Dendritic cell treated with granulocyte-macrophage colony-stimulating factor and Interleukin-4, amounts not matched to agents 40 ng/mL and 50 ng/mL, for 4 days (primary cell): ENCODE results near the gene PRKN.
"Not testable (repeated sequence)": the region's sequence is repeated elsewhere in the genome, so short reads cannot be mapped to it uniquely, and the experiment has no call there.

Experiments used
- H3K27ac Mint-ChIP-seq: one replicate; pipeline ENCODE4 v1.8.0; 2022; ENCODE audit warnings: mild to moderate bottlenecking, mixed read lengths
- H3K27me3 Mint-ChIP-seq: one replicate; pipeline ENCODE4 v1.8.0; 2022; ENCODE audit warnings: mild to moderate bottlenecking, mixed read lengths
- H3K36me3 Mint-ChIP-seq: one replicate; pipeline ENCODE4 v1.8.0; 2022; ENCODE audit warnings: low read depth, mixed read lengths
- H3K4me1 Mint-ChIP-seq: one replicate; pipeline ENCODE4 v1.8.0; 2022; ENCODE audit warnings: low read depth, mixed read lengths
- H3K4me3 Mint-ChIP-seq: one replicate; pipeline ENCODE4 v1.8.0; 2022; ENCODE audit warnings: mild to moderate bottlenecking, moderate library complexity, mixed read lengths
- H3K9me3 Mint-ChIP-seq: one replicate; pipeline ENCODE4 v1.8.0; 2022; ENCODE audit warnings: mixed read lengths
- intact Hi-C: fragments of 100-400 bp; cut with micrococcal nuclease; formaldehyde crosslinking; loops from one replicate; pipeline ENCODE4 v1.15.0; 2022

Gene PRKN

DNA sequence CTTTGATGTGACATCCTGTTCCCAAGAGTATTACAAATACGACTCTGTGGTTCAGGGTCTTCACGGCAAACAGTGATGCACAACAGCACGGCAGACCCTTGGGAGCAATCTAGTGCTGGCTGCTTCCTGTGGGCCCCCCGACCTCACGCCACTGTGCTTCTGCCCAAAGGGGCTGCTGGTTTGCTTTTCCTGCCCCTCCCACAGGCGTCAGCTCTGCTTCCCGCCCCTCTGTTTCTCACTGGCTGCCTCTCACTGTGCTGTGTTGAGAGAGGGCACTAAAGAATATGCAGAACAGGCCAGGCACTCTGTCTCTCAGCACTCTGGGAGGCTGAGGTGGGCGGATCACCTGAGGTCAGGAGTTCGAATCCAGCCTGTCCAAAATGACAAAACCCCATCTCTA is 899.2 kb downstream of the PRKN start:
- no peaks in the 10 kb centered on the region for H3K9me3 Mint-ChIP-seq
- H3K27me3 Mint-ChIP-seq, result no peaks in the 10 kb centered on the region
- intact Hi-C loops, result no loop called here
- no peaks in the 10 kb centered on the region for H3K36me3 Mint-ChIP-seq
- H3K4me3 Mint-ChIP-seq, result no peak overlapping the region
- H3K27ac Mint-ChIP-seq, result no peak overlapping the region
- no peaks in the 10 kb centered on the region for H3K4me1 Mint-ChIP-seq

DNA sequence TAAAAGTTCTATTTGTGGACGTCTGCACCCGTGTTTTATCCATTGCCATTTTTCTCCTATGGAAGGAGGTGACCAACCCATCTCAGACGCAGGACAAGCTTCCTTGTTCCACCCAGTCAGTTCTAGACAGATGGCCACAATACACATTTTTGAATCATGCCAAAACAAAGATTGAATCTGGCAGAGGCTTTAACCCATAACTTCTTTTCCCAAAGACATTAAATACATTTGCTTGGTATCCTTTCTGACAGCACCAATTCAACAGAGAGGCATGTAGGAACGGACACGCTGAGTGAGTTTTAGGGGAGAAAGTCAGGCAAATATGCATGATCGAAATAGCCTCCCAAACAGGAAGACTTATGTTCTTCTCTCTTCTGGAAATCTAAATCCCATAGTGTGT is 901.1 kb downstream of the PRKN start:
- no peak overlapping the region for H3K4me3 Mint-ChIP-seq
- H3K36me3 Mint-ChIP-seq, result no peaks in the 10 kb centered on the region
- no peak overlapping the region for H3K27ac Mint-ChIP-seq
- intact Hi-C loops, result no loop called here
- H3K4me1 Mint-ChIP-seq, result no peaks in the 10 kb centered on the region
- no peaks in the 10 kb centered on the region for H3K27me3 Mint-ChIP-seq
- no peaks in the 10 kb centered on the region for H3K9me3 Mint-ChIP-seq

- H3K36me3 Mint-ChIP-seq, H3K27me3 Mint-ChIP-seq, intact Hi-C loops, H3K4me1 Mint-ChIP-seq, H3K27ac Mint-ChIP-seq, H3K4me3 Mint-ChIP-seq, H3K9me3 Mint-ChIP-seq: not testable (repeated sequence)
Observed at GRCh38 chr6:161822204-161822603, 905.4 kb downstream of the PRKN start.

DNA sequence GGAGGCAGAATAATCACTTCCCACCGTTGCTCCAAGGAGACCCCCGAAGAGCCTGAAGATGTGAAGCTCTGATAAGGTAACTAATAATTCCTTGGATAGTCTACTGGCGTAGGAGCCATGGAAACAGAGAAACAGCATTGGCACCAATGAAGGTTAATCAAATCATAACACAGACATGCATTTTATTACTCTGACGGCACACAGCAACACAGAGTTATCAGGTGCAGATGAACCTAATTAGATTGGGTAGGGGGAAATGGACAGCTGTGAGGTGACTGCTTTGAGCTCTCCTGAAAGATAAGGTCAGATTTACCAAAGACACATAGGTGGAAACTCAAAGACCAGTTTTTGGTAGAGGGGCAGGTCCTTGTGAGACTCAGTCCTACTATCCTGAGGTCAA is 909.7 kb downstream of the PRKN start:
- Mint-ChIP-seq H3K4me3 (no peak overlapping the region), H3K4me1 (no peaks in the 10 kb centered on the region), H3K27ac (no peak overlapping the region), H3K36me3 (no peaks in the 10 kb centered on the region), H3K27me3 (no peaks in the 10 kb centered on the region), H3K9me3 (peaks cover 14% of the 10 kb centered on the region)
- intact Hi-C loops, result no loop called here

- intact Hi-C loops, result no loop called here
- no peaks in the 10 kb centered on the region for H3K27me3 Mint-ChIP-seq
- no peaks in the 10 kb centered on the region for H3K36me3 Mint-ChIP-seq
- no peaks in the 10 kb centered on the region for H3K4me1 Mint-ChIP-seq
- no peak overlapping the region for H3K4me3 Mint-ChIP-seq
- H3K27ac Mint-ChIP-seq, result no peak overlapping the region
- H3K9me3 Mint-ChIP-seq, result peaks cover 29% of the 10 kb centered on the region
Observed at GRCh38 chr6:161815965-161816364, 911.6 kb downstream of the PRKN start.

DNA sequence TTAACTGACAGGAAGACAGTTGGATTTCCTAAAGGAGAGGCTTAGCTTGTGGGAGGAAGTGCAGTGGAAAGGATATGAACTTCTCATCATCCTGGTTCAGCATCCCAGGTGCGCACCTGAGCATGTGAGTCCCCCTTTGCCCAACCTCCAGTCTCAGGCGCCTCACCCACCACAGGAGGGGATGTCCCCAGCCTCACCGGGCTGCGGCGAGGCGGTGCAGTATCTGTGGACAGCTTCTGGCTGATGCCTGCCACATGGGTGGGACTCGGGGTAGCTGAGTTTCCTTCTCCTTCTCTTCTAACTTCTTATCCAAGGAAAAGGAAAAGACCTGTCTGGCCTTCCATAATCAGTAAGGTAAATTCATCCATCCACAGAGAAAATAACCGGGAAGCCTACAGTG is 914.4 kb downstream of the PRKN start:
- H3K4me3 Mint-ChIP-seq, result no peak overlapping the region
- H3K27me3 Mint-ChIP-seq, result no peaks in the 10 kb centered on the region
- no peaks in the 10 kb centered on the region for H3K4me1 Mint-ChIP-seq
- H3K9me3 Mint-ChIP-seq, result peaks cover 30% of the 10 kb centered on the region
- H3K36me3 Mint-ChIP-seq, result no peaks in the 10 kb centered on the region
- intact Hi-C loops, result no loop called here
- no peak overlapping the region for H3K27ac Mint-ChIP-seq

DNA sequence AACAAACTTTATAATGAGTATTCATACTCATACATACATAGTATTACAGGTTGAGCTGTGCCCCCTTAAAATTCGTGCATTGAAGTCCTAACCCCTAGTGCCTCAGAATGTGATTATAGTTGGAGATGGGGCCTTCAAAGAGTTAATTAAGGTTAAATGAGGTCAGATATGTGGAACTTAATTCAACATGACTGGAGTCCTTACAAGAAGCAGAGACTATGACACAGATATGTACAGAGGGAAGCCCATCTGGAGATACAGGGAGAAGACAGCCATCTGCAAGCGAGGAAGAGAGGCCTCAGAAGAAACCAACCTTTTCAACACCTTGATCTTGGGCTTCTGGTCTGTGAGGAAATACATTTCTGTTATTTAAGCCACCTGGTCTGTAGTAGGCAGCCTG is 917.6 kb downstream of the PRKN start:
- Mint-ChIP-seq H3K36me3 (no peaks in the 10 kb centered on the region), H3K4me1 (no peaks in the 10 kb centered on the region), H3K9me3 (peaks cover 30% of the 10 kb centered on the region), H3K27me3 (no peaks in the 10 kb centered on the region), H3K27ac (no peak overlapping the region), H3K4me3 (no peak overlapping the region)
- intact Hi-C loops, result no loop called here

DNA sequence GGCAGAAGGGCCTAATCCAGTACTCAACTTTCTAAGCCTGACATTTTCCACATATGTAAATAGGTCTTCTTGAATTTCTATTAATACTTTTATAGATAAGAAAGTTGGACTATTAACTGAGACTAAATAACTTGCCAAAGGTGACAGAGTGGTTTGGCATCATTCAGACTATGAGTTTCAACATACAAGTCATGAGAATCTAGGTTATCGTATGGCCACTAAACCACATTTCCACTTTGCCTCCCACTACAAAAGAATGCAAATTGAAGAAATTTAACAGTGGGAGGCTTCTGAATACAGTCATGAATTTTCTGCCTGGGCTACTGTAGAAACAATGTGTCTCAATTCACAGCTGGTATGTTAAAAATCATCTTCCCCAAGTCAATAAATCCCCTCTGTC is 922.7 kb downstream of the PRKN start:
- no peak overlapping the region for H3K27ac Mint-ChIP-seq
- H3K4me3 Mint-ChIP-seq, result no peak overlapping the region
- no peaks in the 10 kb centered on the region for H3K27me3 Mint-ChIP-seq
- no peaks in the 10 kb centered on the region for H3K36me3 Mint-ChIP-seq
- H3K4me1 Mint-ChIP-seq, result no peaks in the 10 kb centered on the region
- no peaks in the 10 kb centered on the region for H3K9me3 Mint-ChIP-seq
- intact Hi-C loops, result no loop called here

GRCh38 chr6:161803131-161803530 is 924.4 kb downstream of the PRKN start:
- no peaks in the 10 kb centered on the region for H3K4me1 Mint-ChIP-seq
- H3K27ac Mint-ChIP-seq, result no peak overlapping the region
- no peaks in the 10 kb centered on the region for H3K9me3 Mint-ChIP-seq
- no peak overlapping the region for H3K4me3 Mint-ChIP-seq
- no peaks in the 10 kb centered on the region for H3K27me3 Mint-ChIP-seq
- intact Hi-C loops, result no loop called here
- H3K36me3 Mint-ChIP-seq, result no peaks in the 10 kb centered on the region

DNA sequence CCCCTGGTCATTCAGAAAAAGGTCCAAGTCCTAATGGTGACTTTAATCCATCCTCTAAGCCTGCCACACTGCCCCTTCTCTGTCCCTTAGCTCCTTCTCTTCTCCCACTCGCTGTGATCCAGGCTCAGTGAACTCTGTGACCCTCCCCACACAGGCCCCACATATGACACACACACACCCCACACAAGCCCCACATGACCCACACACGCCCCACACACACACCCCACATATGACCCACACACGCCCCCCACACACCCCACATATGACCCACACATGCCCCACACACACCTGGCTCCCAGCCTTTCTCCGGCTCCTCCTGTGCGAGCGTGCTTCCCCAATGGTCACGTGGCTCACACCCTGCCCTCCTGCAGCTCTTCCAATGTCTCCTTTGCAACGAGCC is 925.3 kb downstream of the PRKN start:
- no peaks in the 10 kb centered on the region for H3K4me1 Mint-ChIP-seq
- H3K27me3 Mint-ChIP-seq, result no peaks in the 10 kb centered on the region
- intact Hi-C loops, result no loop called here
- no peaks in the 10 kb centered on the region for H3K36me3 Mint-ChIP-seq
- no peaks in the 10 kb centered on the region for H3K9me3 Mint-ChIP-seq
- H3K4me3 Mint-ChIP-seq, result no peak overlapping the region
- H3K27ac Mint-ChIP-seq, result no peak overlapping the region

DNA sequence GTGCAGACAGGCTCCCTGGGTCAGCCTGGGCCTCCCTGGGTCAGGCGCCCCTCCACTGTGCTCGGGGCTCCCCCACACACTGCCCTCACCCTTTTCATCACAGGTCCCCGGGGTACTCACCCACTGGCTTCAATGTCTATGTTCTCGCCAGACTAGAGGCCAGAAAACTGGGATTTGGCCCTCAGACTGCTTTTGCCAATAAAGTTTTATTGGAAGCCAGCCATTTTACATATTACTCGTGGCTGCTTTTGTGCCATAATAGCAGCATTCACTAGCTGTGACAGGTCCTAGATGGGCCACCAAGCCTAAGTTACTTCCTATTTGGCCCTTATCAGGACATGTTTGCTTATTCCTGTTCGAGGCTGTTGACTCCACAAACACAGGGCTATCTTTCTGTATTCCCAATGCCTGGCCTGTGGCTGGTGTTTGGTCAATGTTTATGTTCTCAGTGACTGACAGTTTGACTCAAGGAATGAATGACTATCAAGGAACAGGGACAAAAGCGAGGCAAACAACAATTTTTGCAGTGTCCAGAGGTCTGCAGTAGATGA is 928.6 kb downstream of the PRKN start:
- Mint-ChIP-seq H3K4me3 (no peak overlapping the region), H3K4me1 (no peaks in the 10 kb centered on the region), H3K27ac (no peak overlapping the region), H3K27me3 (no peaks in the 10 kb centered on the region), H3K36me3 (no peaks in the 10 kb centered on the region), H3K9me3 (no peaks in the 10 kb centered on the region)
- intact Hi-C loops, result no loop called here

- Mint-ChIP-seq H3K4me1 (no peaks in the 10 kb centered on the region), H3K9me3 (peaks cover 7% of the 10 kb centered on the region), H3K36me3 (no peaks in the 10 kb centered on the region), H3K27me3 (no peaks in the 10 kb centered on the region), H3K4me3 (no peak overlapping the region), H3K27ac (no peak overlapping the region)
- intact Hi-C loops, result no loop called here
Observed at GRCh38 chr6:161796681-161797080, 930.9 kb downstream of the PRKN start.

DNA sequence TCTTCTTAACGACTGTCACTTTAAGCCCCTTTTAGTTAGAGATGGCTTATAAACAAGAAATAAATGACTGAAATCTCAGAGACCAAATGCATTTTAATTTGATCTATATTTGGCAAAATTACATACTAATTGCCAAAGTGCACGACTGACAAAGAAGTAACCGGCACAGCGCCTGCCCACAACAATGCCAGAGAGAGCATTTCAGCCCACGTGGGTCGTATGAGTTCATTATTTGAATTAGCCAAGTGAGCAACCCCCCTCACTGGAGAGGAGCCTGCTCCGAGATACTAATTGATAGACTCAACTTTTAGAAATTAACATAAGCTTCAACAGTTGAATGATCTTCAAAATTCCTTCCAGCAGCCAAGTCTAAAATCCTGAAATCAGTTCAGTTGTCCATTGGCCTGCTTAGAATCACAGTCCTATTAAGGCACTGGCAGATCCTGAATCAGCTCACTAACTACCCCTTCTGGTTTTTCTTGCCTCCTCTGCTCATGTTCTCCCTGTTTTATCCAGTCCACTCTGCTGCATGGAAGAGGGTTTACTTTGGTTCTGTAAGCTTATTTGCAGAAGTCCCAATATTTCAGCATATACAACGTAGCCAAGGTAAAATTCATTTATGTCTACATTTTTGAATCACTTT is 934.6 kb downstream of the PRKN start:
- no peaks in the 10 kb centered on the region for H3K4me1 Mint-ChIP-seq
- H3K36me3 Mint-ChIP-seq, result no peaks in the 10 kb centered on the region
- intact Hi-C loops, result no loop called here
- H3K27me3 Mint-ChIP-seq, result no peaks in the 10 kb centered on the region
- peaks cover 33% of the 10 kb centered on the region for H3K9me3 Mint-ChIP-seq
- H3K27ac Mint-ChIP-seq, result no peak overlapping the region
- H3K4me3 Mint-ChIP-seq, result no peak overlapping the region

GRCh38 chr6:161788531-161788930 is 939.0 kb downstream of the PRKN start:
- intact Hi-C loops, result no loop called here
- Mint-ChIP-seq H3K9me3 (peaks cover 39% of the 10 kb centered on the region), H3K4me3 (no peak overlapping the region), H3K4me1 (no peaks in the 10 kb centered on the region), H3K27me3 (no peaks in the 10 kb centered on the region), H3K27ac (no peak overlapping the region), H3K36me3 (no peaks in the 10 kb centered on the region)

- intact Hi-C loops, result no loop called here
- no peak overlapping the region for H3K4me3 Mint-ChIP-seq
- no peaks in the 10 kb centered on the region for H3K36me3 Mint-ChIP-seq
Observed at GRCh38 chr6:161772176-161772575, 955.4 kb downstream of the PRKN start.

More at GRCh38 chr6:161772176-161772575, 955.4 kb downstream of the PRKN start:
- no peaks in the 10 kb centered on the region for H3K9me3 Mint-ChIP-seq
- H3K4me1 Mint-ChIP-seq, result no peaks in the 10 kb centered on the region
- H3K27ac Mint-ChIP-seq, result no peak overlapping the region
- H3K27me3 Mint-ChIP-seq, result no peaks in the 10 kb centered on the region
